ENCODE data around the gene GPR162. TPM values are rescaled to one million over a fixed set of nuclear protein-coding genes. Genes with fewer than 3 reads are reported as not detected.

Gene GPR162
- total RNA-seq, 1 experiment from 2014 or later, result 2.4 TPM

GRCh38 chr12:6826125-6826733 is 4.6 kb downstream of the GPR162 start:
- Histone ChIP-seq H3K27me3 (ENCODE audit: insufficient read depth, low read depth) (peaks cover 97% of the 10 kb centered on the region), H3K4me3 (no peak overlapping the region), H3K9me2 (ENCODE audit: insufficient read depth) (no peaks in the 10 kb centered on the region), H3F3A (ENCODE audit: insufficient read depth, low read depth) (no peaks in the 10 kb centered on the region; the same call in 1 of the 2 replicates), H3K79me2 (ENCODE audit: low read depth) (no peaks in the 10 kb centered on the region), H3K4me1 (replicated peaks; ENCODE audit: insufficient read depth) (no peaks in the 10 kb centered on the region; the same call in 1 of the 2 replicates), H3K9me3 (ENCODE audit: insufficient read depth, low read depth) (no peaks in the 10 kb centered on the region), H3K36me3 (ENCODE audit: low read depth) (no peaks in the 10 kb centered on the region), H4K20me1 (ENCODE audit: insufficient read depth) (no peaks in the 10 kb centered on the region), H2AFZ (no peak overlapping the region), H3K4me2 (no peak overlapping the region), H3K27ac (no peak overlapping the region)
- ChIA-PET POLR2A (ENCODE audit: unreplicated experiment) (interaction anchor here (0.6 to 0.7 kb wide), 2 partner anchors 43 to 279 kb away, joined by 4 read pairs; no protein-coding TSS in a partner anchor), CTCF (interaction anchor here (0.7 kb wide), 1 partner anchor 1941 kb away, joined by 3 read pairs; no protein-coding TSS in a partner anchor)
- no TSS peak for BruUV-seq (replicated peaks)
- DNase-seq, result no peak
- intact Hi-C loops (cut with micrococcal nuclease; ENCODE audit: unreplicated experiment), result loop anchor here (5.0 kb wide), 2 partner anchors 139 to 259 kb away; partner anchors contain the start of genes NOP2 and ZNF384
- TF ChIP-seq, protein P1, sequence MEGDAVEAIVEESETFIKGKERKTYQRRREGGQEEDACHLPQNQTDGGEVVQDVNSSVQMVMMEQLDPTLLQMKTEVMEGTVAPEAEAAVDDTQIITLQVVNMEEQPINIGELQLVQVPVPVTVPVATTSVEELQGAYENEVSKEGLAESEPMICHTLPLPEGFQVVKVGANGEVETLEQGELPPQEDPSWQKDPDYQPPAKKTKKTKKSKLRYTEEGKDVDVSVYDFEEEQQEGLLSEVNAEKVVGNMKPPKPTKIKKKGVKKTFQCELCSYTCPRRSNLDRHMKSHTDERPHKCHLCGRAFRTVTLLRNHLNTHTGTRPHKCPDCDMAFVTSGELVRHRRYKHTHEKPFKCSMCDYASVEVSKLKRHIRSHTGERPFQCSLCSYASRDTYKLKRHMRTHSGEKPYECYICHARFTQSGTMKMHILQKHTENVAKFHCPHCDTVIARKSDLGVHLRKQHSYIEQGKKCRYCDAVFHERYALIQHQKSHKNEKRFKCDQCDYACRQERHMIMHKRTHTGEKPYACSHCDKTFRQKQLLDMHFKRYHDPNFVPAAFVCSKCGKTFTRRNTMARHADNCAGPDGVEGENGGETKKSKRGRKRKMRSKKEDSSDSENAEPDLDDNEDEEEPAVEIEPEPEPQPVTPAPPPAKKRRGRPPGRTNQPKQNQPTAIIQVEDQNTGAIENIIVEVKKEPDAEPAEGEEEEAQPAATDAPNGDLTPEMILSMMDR (conservative IDR thresholded peaks at IDR 0.05), result no peak
- TF ChIP-seq EZH2 (IDR thresholded peaks at IDR 0.05; ENCODE audit: low read depth), result no peak

GRCh38 chr12:6826734-6827436 is 5.3 kb downstream of the GPR162 start:
- intact Hi-C loops (cut with micrococcal nuclease; ENCODE audit: unreplicated experiment), result loop anchor here (5.0 kb wide), 2 partner anchors 140 to 260 kb away; partner anchors contain the start of genes NOP2 and ZNF384
- BruUV-seq (replicated peaks), result no TSS peak
- Histone ChIP-seq H3F3A (ENCODE audit: insufficient read depth, low read depth) (no peaks in the 10 kb centered on the region; the same call in 1 of the 2 replicates), H3K79me2 (ENCODE audit: low read depth) (no peaks in the 10 kb centered on the region), H4K20me1 (ENCODE audit: insufficient read depth) (no peaks in the 10 kb centered on the region), H3K27me3 (ENCODE audit: insufficient read depth, low read depth) (peaks cover 97% of the 10 kb centered on the region), H3K4me1 (replicated peaks; ENCODE audit: insufficient read depth) (no peaks in the 10 kb centered on the region; the same call in 1 of the 2 replicates), H3K27ac (no peak overlapping the region), H3K36me3 (ENCODE audit: low read depth) (no peaks in the 10 kb centered on the region), H3K9me2 (ENCODE audit: insufficient read depth) (no peaks in the 10 kb centered on the region), H3K4me3 (no peak overlapping the region), H3K9me3 (ENCODE audit: insufficient read depth, low read depth) (no peaks in the 10 kb centered on the region), H2AFZ (no peak overlapping the region), H3K4me2 (no peak overlapping the region)
- ChIA-PET CTCF (interaction anchor here (0.6 to 0.7 kb wide), 2 partner anchors 12 to 304 kb away, joined by 4 read pairs; no protein-coding TSS in a partner anchor), POLR2A (ENCODE audit: unreplicated experiment) (interaction anchor here (0.7 kb wide), 1 partner anchor 280 kb away, joined by 4 read pairs; no protein-coding TSS in a partner anchor)
- DNase-seq, result no peak
- no peak for TF ChIP-seq EZH2 (IDR thresholded peaks at IDR 0.05; ENCODE audit: low read depth)
- TF ChIP-seq, protein P1 (conservative IDR thresholded peaks at IDR 0.05), result no peak

GRCh38 chr12:6827437-6827911 is 5.9 kb downstream of the GPR162 start:
- intact Hi-C loops (cut with micrococcal nuclease; ENCODE audit: unreplicated experiment), result loop anchor here (5.0 kb wide), 2 partner anchors 140 to 260 kb away; partner anchors contain the start of genes NOP2 and ZNF384
- H3K27me3 ChIP-seq (ENCODE audit: insufficient read depth, low read depth), result peaks cover 97% of the 10 kb centered on the region
- H3K36me3 ChIP-seq (ENCODE audit: low read depth), result no peaks in the 10 kb centered on the region
- peak in 1 of 2 experiments; percentile 61 for DNase-seq
- H3K4me1 ChIP-seq (replicated peaks; ENCODE audit: insufficient read depth), result no peaks in the 10 kb centered on the region
- no peak overlapping the region for H3K4me3 ChIP-seq
- H3K9me2 ChIP-seq (ENCODE audit: insufficient read depth), result no peaks in the 10 kb centered on the region
- TF ChIP-seq, protein P1 (conservative IDR thresholded peaks at IDR 0.05), result no peak
- TF ChIP-seq EZH2 (IDR thresholded peaks at IDR 0.05; ENCODE audit: low read depth), result no peak
- no peak overlapping the region for H2AFZ ChIP-seq
- no TSS peak for BruUV-seq (replicated peaks)
- H3K27ac ChIP-seq, result no peak overlapping the region
- no peaks in the 10 kb centered on the region; the same call in 1 of the 2 replicates for H3F3A ChIP-seq (ENCODE audit: insufficient read depth, low read depth)
- POLR2A ChIA-PET (ENCODE audit: unreplicated experiment), result interaction anchor here (0.7 kb wide), 1 partner anchor 26 kb away, joined by 4 read pairs; no protein-coding TSS in a partner anchor
- no peaks in the 10 kb centered on the region for H4K20me1 ChIP-seq (ENCODE audit: insufficient read depth)
- no peaks in the 10 kb centered on the region for H3K79me2 ChIP-seq (ENCODE audit: low read depth)
- peak overlapping the region; percentile 32; the same call in 1 of the 2 replicates for H3K4me2 ChIP-seq
- CTCF ChIA-PET, result interaction anchor here (0.6 to 0.7 kb wide), 2 partner anchors 13 to 304 kb away, joined by 4 read pairs; no protein-coding TSS in a partner anchor
- H3K9me3 ChIP-seq (ENCODE audit: insufficient read depth, low read depth), result no peaks in the 10 kb centered on the region

Data from PC-9 (cell line).